H1 (cell line): Measurements from ENCODE around the gene KNDC1. TPM values are rescaled to one million over a fixed set of nuclear protein-coding genes. Genes with fewer than 3 reads are reported as not detected.

Source experiments
- CTBP2 ChIP-seq: IDR thresholded peaks from 2 replicates; pipeline ENCODE4 v1.7.0; 2011; ENCODE audit warnings: borderline replicate concordance, mild to moderate bottlenecking, moderate library complexity, mixed read lengths, low read length; ENCODE audit not compliant: insufficient read depth, insufficient read length
- E2F6 ChIP-seq: IDR thresholded peaks from 2 replicates; pipeline ENCODE4 v1.6.1; 2012; ENCODE audit warnings: inconsistent platforms
- FOSL1 ChIP-seq: IDR thresholded peaks from 2 replicates; pipeline ENCODE4 v1.6.1; 2011; ENCODE audit warnings: mild to moderate bottlenecking, low read depth, low read length, moderate library complexity; ENCODE audit not compliant: insufficient read depth
- KDM4A ChIP-seq: IDR thresholded peaks from one replicate; pipeline ENCODE4 v1.7.1; 2012; ENCODE audit warnings: low read depth, mild to moderate bottlenecking, moderate library complexity, low read length, inconsistent platforms; ENCODE audit not compliant: severe bottlenecking
- RBBP5 ChIP-seq: IDR thresholded peaks from 2 replicates; pipeline ENCODE4 v1.7.1; 2012; ENCODE audit warnings: low read depth, mild to moderate bottlenecking, inconsistent platforms, low read length, moderate library complexity, borderline replicate concordance
- SP4 ChIP-seq: IDR thresholded peaks from 2 replicates; pipeline ENCODE4 v1.6.1; 2012; ENCODE audit warnings: low read length, inconsistent platforms
- SRF ChIP-seq: IDR thresholded peaks from 2 replicates; pipeline ENCODE4 v1.6.1; 2011; ENCODE audit warnings: mild to moderate bottlenecking, low read depth, low read length, moderate library complexity
- USF2 ChIP-seq: IDR thresholded peaks from 2 replicates; pipeline ENCODE4 v1.6.1; 2011; ENCODE audit warnings: low read length, improper control_type of control experiment
- polyA plus RNA-seq, 7 experiments: library from polyadenylated mRNA; depleted of rRNA in 3 of 7; stranded (reverse) in 5 of 7; unstranded in 2 of 7; fragments of >200 nt in 5 of 7; fragments of 200-250 nt in 2 of 7; gene quantifications; 1 replicate in 5 of 7; 2 replicates in 1 of 7; 4 replicates in 1 of 7; pipeline versions ENCODE4 v1.2.1 to v1.2.3, GENCODE V29; 2011 to 2013; ENCODE audit warnings: missing spikeins in 2 of 7, mixed read lengths in 2 of 7
- total RNA-seq: library from RNA; stranded (reverse); fragmentation: NEBNext Ultra II Directional; extraction: Animal tissue kit (Norgen Biotek cat#: 25700); gene quantifications from 2 replicates; pipeline ENCODE4 v1.2.1, GENCODE V29; 2021

KNDC1 gene
- total and polyA plus RNA-seq, 2 of the 8 experiments (the other 6 are each of a cell fraction or from before 2014, with no cell fraction given), result 7.5 to 16.7 TPM

- TF ChIP-seq CTBP2, result no peak
- no peak for TF ChIP-seq RBBP5
- no peak for TF ChIP-seq FOSL1
- TF ChIP-seq SP4, result no peak
- no peak for TF ChIP-seq SRF
- no peak for TF ChIP-seq KDM4A
- TF ChIP-seq E2F6, result no peak
- TF ChIP-seq USF2, result no peak
Measured at GRCh38 chr10:133133471-133134231, 26.4 kb upstream of the KNDC1 start (continued).
